GM19023 (cell line): ENCODE measurements around the gene PTPN1.

Source experiments
- ATAC-seq: cut with Tn5 transposase; IDR thresholded peaks from one replicate; pipeline ENCODE4 v1.9.1; 2021; ENCODE audit warnings: mild to moderate bottlenecking, moderate library complexity; ENCODE audit not compliant: unreplicated experiment

Gene PTPN1

GRCh38 chr20:50572938-50573777 lies 63.0 kb downstream of the PTPN1 start:
- ATAC-seq, result no peak

GRCh38 chr20:50574108-50574507 lies 63.9 kb downstream of the PTPN1 start:
- ATAC-seq, result no peak

DNA sequence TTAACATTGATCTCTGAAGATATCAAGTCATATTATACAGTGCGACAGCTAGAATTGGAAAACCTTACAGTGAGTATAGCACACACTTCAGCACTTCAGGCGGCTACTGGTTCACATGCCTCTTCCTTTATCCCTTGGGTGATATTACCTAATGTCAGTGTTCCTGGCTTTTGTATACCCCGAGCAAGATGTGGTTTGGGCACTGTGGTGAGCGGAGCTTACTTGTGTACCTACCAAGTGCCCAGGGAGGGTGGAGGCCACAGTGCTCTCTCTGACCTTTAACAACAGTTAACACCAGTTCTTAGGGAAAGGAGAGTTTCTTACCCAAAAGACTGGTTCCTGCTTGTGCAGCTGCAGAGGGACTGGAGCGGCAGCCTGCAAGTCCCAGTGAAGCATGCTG lies 64.4 kb downstream of the PTPN1 start:
- no peak for ATAC-seq

GRCh38 chr20:50575865-50576720 lies 65.9 kb downstream of the PTPN1 start:
- no peak for ATAC-seq

- no peak for ATAC-seq
Measured at GRCh38 chr20:50577175-50578018, 67.2 kb downstream of the PTPN1 start.

GRCh38 chr20:50578061-50578777 lies 68.0 kb downstream of the PTPN1 start:
- no peak for ATAC-seq

- ATAC-seq, result no peak
Measured at GRCh38 chr20:50578778-50579165, 68.6 kb downstream of the PTPN1 start.

- no peak for ATAC-seq
Measured at GRCh38 chr20:50579511-50579910, 69.3 kb downstream of the PTPN1 start.

DNA sequence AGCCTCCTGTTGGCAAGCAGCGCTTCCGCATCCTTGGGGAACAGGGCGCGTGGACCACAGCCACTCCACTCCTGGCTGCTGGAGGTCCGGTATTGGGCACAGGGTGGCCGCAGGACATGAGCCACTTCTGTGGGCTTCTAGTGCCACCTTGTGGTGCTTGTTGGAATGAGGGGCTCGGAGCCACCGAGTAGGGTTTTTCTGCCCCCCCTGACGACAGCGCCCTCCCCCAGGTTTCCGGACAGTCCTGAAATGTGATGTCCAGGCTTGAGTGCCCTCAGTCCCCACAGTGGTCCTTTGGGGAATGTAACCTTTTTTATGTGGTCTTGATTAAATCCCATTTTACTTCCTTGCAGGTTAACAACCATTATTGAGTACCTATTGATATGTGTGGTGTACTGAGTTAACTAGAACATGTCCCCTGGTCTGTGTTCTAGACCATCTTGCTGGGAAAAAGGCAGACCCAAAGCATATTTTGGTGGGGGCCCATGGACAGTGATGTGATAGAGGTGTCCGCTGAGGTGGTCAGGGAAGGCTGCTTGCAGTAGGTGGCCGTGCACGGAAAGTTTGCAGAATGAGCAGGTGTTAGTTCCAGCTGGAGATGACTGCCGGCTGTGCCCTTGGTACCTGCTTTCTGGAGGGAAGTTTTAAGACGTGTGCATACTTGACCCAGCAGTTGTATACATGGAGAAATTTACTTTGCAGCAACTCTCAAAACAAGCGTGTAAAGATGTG lies 70.0 kb downstream of the PTPN1 start:
- no peak for ATAC-seq

- no peak for ATAC-seq
Measured at GRCh38 chr20:50580842-50581544, 70.8 kb downstream of the PTPN1 start.

- no peak for ATAC-seq
Measured at GRCh38 chr20:50582092-50582491, 71.9 kb downstream of the PTPN1 start.

DNA sequence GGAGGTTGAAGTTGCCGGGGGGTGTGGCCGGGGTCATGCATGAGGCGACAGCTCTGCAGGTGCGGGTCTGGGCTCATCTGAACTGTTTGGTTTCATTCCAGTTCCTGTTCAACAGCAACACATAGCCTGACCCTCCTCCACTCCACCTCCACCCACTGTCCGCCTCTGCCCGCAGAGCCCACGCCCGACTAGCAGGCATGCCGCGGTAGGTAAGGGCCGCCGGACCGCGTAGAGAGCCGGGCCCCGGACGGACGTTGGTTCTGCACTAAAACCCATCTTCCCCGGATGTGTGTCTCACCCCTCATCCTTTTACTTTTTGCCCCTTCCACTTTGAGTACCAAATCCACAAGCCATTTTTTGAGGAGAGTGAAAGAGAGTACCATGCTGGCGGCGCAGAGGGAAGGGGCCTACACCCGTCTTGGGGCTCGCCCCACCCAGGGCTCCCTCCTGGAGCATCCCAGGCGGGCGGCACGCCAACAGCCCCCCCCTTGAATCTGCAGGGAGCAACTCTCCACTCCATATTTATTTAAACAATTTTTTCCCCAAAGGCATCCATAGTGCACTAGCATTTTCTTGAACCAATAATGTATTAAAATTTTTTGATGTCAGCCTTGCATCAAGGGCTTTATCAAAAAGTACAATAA lies 72.5 kb downstream of the PTPN1 start:
- ATAC-seq, result no peak

DNA sequence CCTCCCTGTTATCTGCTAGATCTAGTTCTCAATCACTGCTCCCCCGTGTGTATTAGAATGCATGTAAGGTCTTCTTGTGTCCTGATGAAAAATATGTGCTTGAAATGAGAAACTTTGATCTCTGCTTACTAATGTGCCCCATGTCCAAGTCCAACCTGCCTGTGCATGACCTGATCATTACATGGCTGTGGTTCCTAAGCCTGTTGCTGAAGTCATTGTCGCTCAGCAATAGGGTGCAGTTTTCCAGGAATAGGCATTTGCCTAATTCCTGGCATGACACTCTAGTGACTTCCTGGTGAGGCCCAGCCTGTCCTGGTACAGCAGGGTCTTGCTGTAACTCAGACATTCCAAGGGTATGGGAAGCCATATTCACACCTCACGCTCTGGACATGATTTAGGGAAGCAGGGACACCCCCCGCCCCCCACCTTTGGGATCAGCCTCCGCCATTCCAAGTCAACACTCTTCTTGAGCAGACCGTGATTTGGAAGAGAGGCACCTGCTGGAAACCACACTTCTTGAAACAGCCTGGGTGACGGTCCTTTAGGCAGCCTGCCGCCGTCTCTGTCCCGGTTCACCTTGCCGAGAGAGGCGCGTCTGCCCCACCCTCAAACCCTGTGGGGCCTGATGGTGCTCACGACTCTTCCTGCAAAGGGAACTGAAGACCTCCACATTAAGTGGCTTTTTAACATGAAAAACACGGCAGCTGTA lies 73.4 kb downstream of the PTPN1 start:
- ATAC-seq, result no peak

- ATAC-seq, result no peak
Measured at GRCh38 chr20:50584687-50585086, 74.5 kb downstream of the PTPN1 start.

- ATAC-seq, result no peak
Measured at GRCh38 chr20:50585214-50585613, 75.0 kb downstream of the PTPN1 start.

GRCh38 chr20:50585678-50586077 lies 75.5 kb downstream of the PTPN1 start:
- ATAC-seq, result no peak

- no peak for ATAC-seq
Measured at GRCh38 chr20:50586531-50587232, 76.5 kb downstream of the PTPN1 start.
